ENCODE data around the gene ZBTB40.

GRCh38 chr1:22426781-22427180 is 24.9 kb upstream of the ZBTB40 start:
- TF ChIP-seq, protein P1, sequence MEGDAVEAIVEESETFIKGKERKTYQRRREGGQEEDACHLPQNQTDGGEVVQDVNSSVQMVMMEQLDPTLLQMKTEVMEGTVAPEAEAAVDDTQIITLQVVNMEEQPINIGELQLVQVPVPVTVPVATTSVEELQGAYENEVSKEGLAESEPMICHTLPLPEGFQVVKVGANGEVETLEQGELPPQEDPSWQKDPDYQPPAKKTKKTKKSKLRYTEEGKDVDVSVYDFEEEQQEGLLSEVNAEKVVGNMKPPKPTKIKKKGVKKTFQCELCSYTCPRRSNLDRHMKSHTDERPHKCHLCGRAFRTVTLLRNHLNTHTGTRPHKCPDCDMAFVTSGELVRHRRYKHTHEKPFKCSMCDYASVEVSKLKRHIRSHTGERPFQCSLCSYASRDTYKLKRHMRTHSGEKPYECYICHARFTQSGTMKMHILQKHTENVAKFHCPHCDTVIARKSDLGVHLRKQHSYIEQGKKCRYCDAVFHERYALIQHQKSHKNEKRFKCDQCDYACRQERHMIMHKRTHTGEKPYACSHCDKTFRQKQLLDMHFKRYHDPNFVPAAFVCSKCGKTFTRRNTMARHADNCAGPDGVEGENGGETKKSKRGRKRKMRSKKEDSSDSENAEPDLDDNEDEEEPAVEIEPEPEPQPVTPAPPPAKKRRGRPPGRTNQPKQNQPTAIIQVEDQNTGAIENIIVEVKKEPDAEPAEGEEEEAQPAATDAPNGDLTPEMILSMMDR (IDR thresholded peaks at IDR 0.05; ENCODE audit: low read depth, low read length, missing input control) = no peak
- TF ChIP-seq, protein P2, sequence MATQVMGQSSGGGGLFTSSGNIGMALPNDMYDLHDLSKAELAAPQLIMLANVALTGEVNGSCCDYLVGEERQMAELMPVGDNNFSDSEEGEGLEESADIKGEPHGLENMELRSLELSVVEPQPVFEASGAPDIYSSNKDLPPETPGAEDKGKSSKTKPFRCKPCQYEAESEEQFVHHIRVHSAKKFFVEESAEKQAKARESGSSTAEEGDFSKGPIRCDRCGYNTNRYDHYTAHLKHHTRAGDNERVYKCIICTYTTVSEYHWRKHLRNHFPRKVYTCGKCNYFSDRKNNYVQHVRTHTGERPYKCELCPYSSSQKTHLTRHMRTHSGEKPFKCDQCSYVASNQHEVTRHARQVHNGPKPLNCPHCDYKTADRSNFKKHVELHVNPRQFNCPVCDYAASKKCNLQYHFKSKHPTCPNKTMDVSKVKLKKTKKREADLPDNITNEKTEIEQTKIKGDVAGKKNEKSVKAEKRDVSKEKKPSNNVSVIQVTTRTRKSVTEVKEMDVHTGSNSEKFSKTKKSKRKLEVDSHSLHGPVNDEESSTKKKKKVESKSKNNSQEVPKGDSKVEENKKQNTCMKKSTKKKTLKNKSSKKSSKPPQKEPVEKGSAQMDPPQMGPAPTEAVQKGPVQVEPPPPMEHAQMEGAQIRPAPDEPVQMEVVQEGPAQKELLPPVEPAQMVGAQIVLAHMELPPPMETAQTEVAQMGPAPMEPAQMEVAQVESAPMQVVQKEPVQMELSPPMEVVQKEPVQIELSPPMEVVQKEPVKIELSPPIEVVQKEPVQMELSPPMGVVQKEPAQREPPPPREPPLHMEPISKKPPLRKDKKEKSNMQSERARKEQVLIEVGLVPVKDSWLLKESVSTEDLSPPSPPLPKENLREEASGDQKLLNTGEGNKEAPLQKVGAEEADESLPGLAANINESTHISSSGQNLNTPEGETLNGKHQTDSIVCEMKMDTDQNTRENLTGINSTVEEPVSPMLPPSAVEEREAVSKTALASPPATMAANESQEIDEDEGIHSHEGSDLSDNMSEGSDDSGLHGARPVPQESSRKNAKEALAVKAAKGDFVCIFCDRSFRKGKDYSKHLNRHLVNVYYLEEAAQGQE (IDR thresholded peaks at IDR 0.05) = no peak
- TF ChIP-seq TAF1 (conservative IDR thresholded peaks at IDR 0.05) (no peak), RAD21 (IDR thresholded peaks at IDR 0.05) (no peak)
